Metanephros (tissue), 2 donors: ENCODE measurements around the gene CMTM1. TPM values are rescaled to one million over a fixed set of nuclear protein-coding genes. Genes with fewer than 3 reads are reported as not detected.

Source experiments
- small RNA-seq: library from RNA; depleted of rRNA; stranded (forward); fragments of <200 nt; gene quantifications from one replicate; pipeline ENCODE3, GENCODE V24; 2014; ENCODE audit warnings: low replicate concordance
- total RNA-seq: library from RNA; depleted of rRNA; stranded (reverse); fragments of >200 nt; gene quantifications from one replicate; pipeline ENCODE4 v1.2.3, GENCODE V29; 2014

The CMTM1 gene
- total RNA-seq, result 4.3 TPM

GRCh38 chr16:66566051-66566901 is at the start of gene CMTM1:
Gene CMTM1 (plus strand): TSS chr16:66566439. CDS start chr16:66566514, 75 bp downstream.

GRCh38 chr16:66549284-66550131 is 16.7 kb upstream of the CMTM1 start, which contains the start of gene TK2:
Gene TK2 (minus strand): TSS chr16:66550122. CDS start chr16:66550061, 61 bp downstream.

GRCh38 chr16:66552286-66553177 is 13.7 kb upstream of the CMTM1 start, which contains the start of gene CKLF:
Gene CKLF (plus strand): TSS chr16:66552576. CDS start chr16:66552716, 140 bp downstream.

GRCh38 chr16:66578651-66579531 is 12.7 kb downstream of the CMTM1 start, which contains the start of gene CMTM2:
Gene CMTM2 (plus strand): TSS chr16:66579463. CDS start chr16:66579608, 145 bp downstream.

GRCh38 chr16:66604376-66605176 is 38.3 kb downstream of the CMTM1 start, which contains the start of gene CMTM3:
Gene CMTM3 (plus strand): TSS chr16:66604704. CDS start chr16:66604806, 102 bp downstream.

Small RNA genes lying within 50 kb of the gene (small RNA-seq; reads per million reads assigned to genes)
- gene CKLF-CMTM1, result not detected

Other genes starting within 250 kb of the CMTM1 start
- 67.2 TPM for gene CDH5, start 199.7 kb upstream of the CMTM1 start, total RNA-seq
- 0.99 TPM for gene BEAN1, start 139.1 kb upstream of the CMTM1 start, total RNA-seq
- 29.3 TPM for gene TK2, start 16.3 kb upstream of the CMTM1 start, total RNA-seq
- gene CKLF, start 13.9 kb upstream of the CMTM1 start, total RNA-seq, result 36.8 TPM
- gene CMTM2, start 13.0 kb downstream of the CMTM1 start, total RNA-seq, result 0.93 TPM
- gene CMTM3, start 38.3 kb downstream of the CMTM1 start, total RNA-seq, result 35.4 TPM
- 89.0 TPM for gene CMTM4, start 130.3 kb downstream of the CMTM1 start, total RNA-seq
- gene DYNC1LI2, start 185.2 kb downstream of the CMTM1 start, total RNA-seq, result 124 TPM
- not detected for gene TERB1, start 235.1 kb downstream of the CMTM1 start, total RNA-seq